Jurkat, Clone E6-1 (cell line): ENCODE data around the gene ADGRL3.
"Not testable (repeated sequence)": the region's sequence is repeated elsewhere in the genome, so short reads cannot be mapped to it uniquely, and the experiment has no call there.

Experiments used
- DNase-seq: peaks from one replicate; pipeline ENCODE4 v3.0.0-alpha.2; 2011; ENCODE audit warnings: low read depth, low spot score
- H3K4me3 ChIP-seq: 2 replicates; pipeline ENCODE4 v1.5.1; 2011; ENCODE audit warnings: mild to moderate bottlenecking, low read length, control low read depth, moderate library complexity

Gene ADGRL3

GRCh38 chr4:61646746-61647350, 446.7 kb downstream of the ADGRL3 start:
- not testable (repeated sequence) for DNase-seq, H3K4me3 ChIP-seq

GRCh38 chr4:61648264-61648663, 448.1 kb downstream of the ADGRL3 start:
- DNase-seq, result no peak
- H3K4me3 ChIP-seq, result no peak overlapping the region

- DNase-seq, result no peak
- H3K4me3 ChIP-seq, result no peak overlapping the region
Observed at GRCh38 chr4:61657016-61657415, 456.9 kb downstream of the ADGRL3 start.

- H3K4me3 ChIP-seq, result no peak overlapping the region
- DNase-seq, result no peak
Observed at GRCh38 chr4:61661960-61662359, 461.8 kb downstream of the ADGRL3 start.

GRCh38 chr4:61662362-61662761, 462.2 kb downstream of the ADGRL3 start:
- no peak for DNase-seq
- no peak overlapping the region for H3K4me3 ChIP-seq

- no peak for DNase-seq
Observed at GRCh38 chr4:61663310-61663709, 463.2 kb downstream of the ADGRL3 start.

GRCh38 chr4:61665649-61666048, 465.5 kb downstream of the ADGRL3 start:
- DNase-seq, result no peak
- H3K4me3 ChIP-seq, result no peak overlapping the region

More at GRCh38 chr4:61663310-61663709, 463.2 kb downstream of the ADGRL3 start:
- no peak overlapping the region for H3K4me3 ChIP-seq

GRCh38 chr4:61666244-61666643, 466.1 kb downstream of the ADGRL3 start:
- H3K4me3 ChIP-seq, result no peak overlapping the region
- DNase-seq, result no peak

GRCh38 chr4:61671599-61671998, 471.5 kb downstream of the ADGRL3 start:
- no peak for DNase-seq
- H3K4me3 ChIP-seq, result no peak overlapping the region

- H3K4me3 ChIP-seq, result no peak overlapping the region
Observed at GRCh38 chr4:61675464-61675863, 475.3 kb downstream of the ADGRL3 start.

GRCh38 chr4:61678297-61678696, 478.2 kb downstream of the ADGRL3 start:
- H3K4me3 ChIP-seq, result no peak overlapping the region
- DNase-seq, result no peak

More at GRCh38 chr4:61675464-61675863, 475.3 kb downstream of the ADGRL3 start:
- no peak for DNase-seq

GRCh38 chr4:61693520-61693919, 493.4 kb downstream of the ADGRL3 start:
- no peak for DNase-seq

GRCh38 chr4:61714387-61714911, 514.3 kb downstream of the ADGRL3 start:
- DNase-seq, result no peak
- no peak overlapping the region for H3K4me3 ChIP-seq

More at GRCh38 chr4:61693520-61693919, 493.4 kb downstream of the ADGRL3 start:
- no peak overlapping the region for H3K4me3 ChIP-seq

- DNase-seq, result no peak
- no peak overlapping the region for H3K4me3 ChIP-seq
Observed at GRCh38 chr4:61716426-61716825, 516.3 kb downstream of the ADGRL3 start.

- DNase-seq, result no peak
- H3K4me3 ChIP-seq, result no peak overlapping the region
Observed at GRCh38 chr4:61723492-61723891, 523.4 kb downstream of the ADGRL3 start.

- no peak for DNase-seq
- no peak overlapping the region for H3K4me3 ChIP-seq
Observed at GRCh38 chr4:61727286-61727685, 527.2 kb downstream of the ADGRL3 start.

- no peak overlapping the region for H3K4me3 ChIP-seq
- no peak for DNase-seq
Observed at GRCh38 chr4:61734409-61734808, 534.3 kb downstream of the ADGRL3 start.

GRCh38 chr4:61739887-61740286, 539.8 kb downstream of the ADGRL3 start:
- DNase-seq, result no peak

GRCh38 chr4:61740886-61741285, 540.8 kb downstream of the ADGRL3 start:
- H3K4me3 ChIP-seq, result no peak overlapping the region
- no peak for DNase-seq

More at GRCh38 chr4:61739887-61740286, 539.8 kb downstream of the ADGRL3 start:
- no peak overlapping the region for H3K4me3 ChIP-seq

GRCh38 chr4:61741327-61742096, 541.4 kb downstream of the ADGRL3 start:
- peak; percentile 14 for DNase-seq
- H3K4me3 ChIP-seq, result no peak overlapping the region
